GM23338 (cell line): Measurements from ENCODE around the gene UBE3C. TPM values are rescaled to one million over a fixed set of nuclear protein-coding genes. Genes with fewer than 3 reads are reported as not detected.

Experiments used
- ATAC-seq: fragments of 200-7000 bp; cut with Tn5 transposase; 3 replicates; pipeline ENCODE4 v1.9.1; 2020
- DNase-seq: peaks from one replicate; pipeline ENCODE4 v3.0.0-alpha.2; 2015; ENCODE audit warnings: low spot score
- H2AFZ ChIP-seq: fragments of 200-600 bp; sonication (generic); 2 replicates; pipeline ENCODE4 v1.8.0; 2016; ENCODE audit warnings: antibody characterized with exemption, mild to moderate bottlenecking, moderate library complexity
- H3F3A ChIP-seq: fragments of 200-600 bp; sonication (generic); replicated peaks from 2 replicates; pipeline ENCODE4 v1.8.0; 2017; ENCODE audit warnings: antibody characterized with exemption, mixed run types, low read depth
- H3K27ac ChIP-seq: fragments of 200-600 bp; sonication (generic); 2 replicates; pipeline ENCODE4 v1.6.1; 2016; ENCODE audit warnings: low read depth
- H3K27me3 ChIP-seq: fragments of 200-600 bp; sonication (generic); 2 replicates; pipeline ENCODE4 v1.8.0; 2016; ENCODE audit warnings: mild to moderate bottlenecking, mixed run types, moderate library complexity; ENCODE audit not compliant: insufficient read depth
- H3K36me3 ChIP-seq: fragments of 200-600 bp; sonication (generic); 2 replicates; pipeline ENCODE4 v1.8.0; 2016; ENCODE audit warnings: mild to moderate bottlenecking; ENCODE audit not compliant: insufficient read depth
- H3K4me1 ChIP-seq: fragments of 200-600 bp; sonication (generic); 2 replicates; pipeline ENCODE4 v1.8.0; 2016; ENCODE audit warnings: mild to moderate bottlenecking, moderate library complexity; ENCODE audit not compliant: insufficient read depth
- H3K4me2 ChIP-seq: fragments of 200-600 bp; sonication (generic); 2 replicates; pipeline ENCODE4 v1.7.1; 2017; ENCODE audit warnings: mixed run types
- H3K4me3 ChIP-seq: fragments of 200-600 bp; sonication (generic); 2 replicates; pipeline ENCODE4 v1.6.1; 2016; ENCODE audit warnings: mixed run types
- H3K79me2 ChIP-seq: fragments of 200-600 bp; sonication (generic); replicated peaks from 2 replicates; pipeline ENCODE4 v1.8.0; 2017; ENCODE audit warnings: mild to moderate bottlenecking; ENCODE audit not compliant: insufficient read depth
- H3K9me2 ChIP-seq: fragments of 200-600 bp; sonication (generic); 2 replicates; pipeline ENCODE4 v1.8.0; 2017; ENCODE audit not compliant: insufficient read depth
- H4K20me1 ChIP-seq: fragments of 200-600 bp; sonication (generic); replicated peaks from 2 replicates; pipeline ENCODE4 v1.8.0; 2017; ENCODE audit warnings: mild to moderate bottlenecking; ENCODE audit not compliant: insufficient read depth
- H3K27ac Mint-ChIP-seq: 2 replicates; pipeline ENCODE4 v1.8.0; 2020; ENCODE audit warnings: inconsistent platforms, mild to moderate bottlenecking, moderate library complexity, mixed read lengths
- H3K27me3 Mint-ChIP-seq: 3 replicates; pipeline ENCODE4 v1.8.0; 2022; ENCODE audit warnings: low read depth, mild to moderate bottlenecking, moderate library complexity, mixed read lengths, inconsistent platforms; ENCODE audit not compliant: insufficient read depth, poor library complexity
- H3K36me3 Mint-ChIP-seq: 3 replicates; pipeline ENCODE4 v1.8.0; 2021; ENCODE audit warnings: low read depth, mild to moderate bottlenecking, inconsistent platforms, moderate library complexity, mixed read lengths
- H3K4me1 Mint-ChIP-seq: 3 replicates; pipeline ENCODE4 v1.8.0; 2020; ENCODE audit warnings: mild to moderate bottlenecking, inconsistent platforms, mixed read lengths
- H3K4me3 Mint-ChIP-seq: 3 replicates; pipeline ENCODE4 v1.8.0; 2021; ENCODE audit warnings: moderate library complexity, mild to moderate bottlenecking, inconsistent platforms, mixed read lengths
- H3K9me3 Mint-ChIP-seq: 3 replicates; pipeline ENCODE4 v1.8.0; 2020; ENCODE audit warnings: moderate library complexity, mild to moderate bottlenecking, inconsistent platforms, mixed read lengths
- EZH2 ChIP-seq: fragments of 200-600 bp; sonication (generic); IDR thresholded peaks from one replicate; pipeline ENCODE4 v1.8.0; 2017; ENCODE audit warnings: antibody characterized with exemption, mild to moderate bottlenecking, low read depth; ENCODE audit not compliant: unreplicated experiment
- STAT1 ChIP-seq: IDR thresholded peaks from one replicate; pipeline ENCODE4 v1.6.1; 2016; ENCODE audit warnings: antibody characterized with exemption; ENCODE audit not compliant: unreplicated experiment
- ZNF114 ChIP-seq: fragments of 250-450 bp; sonication (Bioruptor Pico); IDR thresholded peaks from 2 replicates; pipeline ENCODE4 v1.5.0; 2020; ENCODE audit warnings: mild to moderate bottlenecking, moderate library complexity
- ZNF462 ChIP-seq: fragments of 250-450 bp; sonication (Bioruptor Pico); IDR thresholded peaks from 2 replicates; pipeline ENCODE4 v1.5.0; 2020; ENCODE audit warnings: mild to moderate bottlenecking, moderate library complexity
- polyA plus RNA-seq: library from polyadenylated mRNA; unstranded; fragments of >200 nt; fragmentation: Nextera tagmentation; extraction: Ambion mirVana; gene quantifications from 2 replicates; pipeline ENCODE4 v1.2.1, GENCODE V29; 2016
- total RNA-seq: library from RNA; depleted of rRNA; stranded (reverse); fragments of >200 nt; shearing (Covaris generic); gene quantifications from 2 replicates; pipeline ENCODE4 v1.2.3, GENCODE V29; 2014

UBE3C gene
- total and polyA plus RNA-seq, 2 experiments from 2014 or later: 16.8 to 76.9 TPM

- no peak for TF ChIP-seq ZNF462 (CRISPR knock-in tag)
- no peak for TF ChIP-seq STAT1
Observed at GRCh38 chr7:157281221-157281998, 142.7 kb downstream of the UBE3C start (continued).

- Mint-ChIP-seq H3K36me3 (peaks cover 19% of the 10 kb centered on the region), H3K4me3 (no peak overlapping the region), H3K4me1 (peaks cover 5% of the 10 kb centered on the region; the same call in 2 of the 3 replicates), H3K27me3 (peaks cover 4% of the 10 kb centered on the region), H3K27ac (no peak overlapping the region), H3K9me3 (peaks cover 30% of the 10 kb centered on the region)
- Histone ChIP-seq H4K20me1 (no peaks in the 10 kb centered on the region), H3K4me3 (no peak overlapping the region), H3K79me2 (no peaks in the 10 kb centered on the region), H3K27ac (no peak overlapping the region), H3F3A (peaks cover 9% of the 10 kb centered on the region; the same call in 1 of the 2 replicates), H3K4me1 (0 out of 2 replicates have a peak, but pooled peaks cover 5% of the 10 kb centered on the region), H3K36me3 (no peaks in the 10 kb centered on the region), H3K4me2 (no peak overlapping the region), H3K9me2 (no peaks in the 10 kb centered on the region), H3K27me3 (no peaks in the 10 kb centered on the region), H2AFZ (no peak overlapping the region)
- ATAC-seq: peak; percentile 9; the same call in 2 of the 3 replicates
- DNase-seq: no peak
- no peak for TF ChIP-seq EZH2
- TF ChIP-seq ZNF114 (CRISPR knock-in tag): no peak
Observed at GRCh38 chr7:157282141-157282801, 143.5 kb downstream of the UBE3C start.
